Stimulated activated CD8-positive, alpha-beta memory T cell treated with anti-CD3 and anti-CD28 coated beads, Interleukin-4, amount 100 ng/mL, for 48 hours (primary cell): ENCODE data around the gene NFKBIA.
"Not testable (repeated sequence)": the region's sequence is repeated elsewhere in the genome, so short reads cannot be mapped to it uniquely, and the experiment has no call there.

Experiments used
- DNase-seq: peaks from one replicate; pipeline ENCODE4 v3.0.0-alpha.2; 2020

The NFKBIA gene

GRCh38 chr14:35408026-35408425 lies 3.5 kb upstream of the NFKBIA start:
- DNase-seq = no peak

- DNase-seq = no peak
These were observed 2.7 kb upstream of the NFKBIA start for GRCh38 chr14:35407306-35407630.

DNA sequence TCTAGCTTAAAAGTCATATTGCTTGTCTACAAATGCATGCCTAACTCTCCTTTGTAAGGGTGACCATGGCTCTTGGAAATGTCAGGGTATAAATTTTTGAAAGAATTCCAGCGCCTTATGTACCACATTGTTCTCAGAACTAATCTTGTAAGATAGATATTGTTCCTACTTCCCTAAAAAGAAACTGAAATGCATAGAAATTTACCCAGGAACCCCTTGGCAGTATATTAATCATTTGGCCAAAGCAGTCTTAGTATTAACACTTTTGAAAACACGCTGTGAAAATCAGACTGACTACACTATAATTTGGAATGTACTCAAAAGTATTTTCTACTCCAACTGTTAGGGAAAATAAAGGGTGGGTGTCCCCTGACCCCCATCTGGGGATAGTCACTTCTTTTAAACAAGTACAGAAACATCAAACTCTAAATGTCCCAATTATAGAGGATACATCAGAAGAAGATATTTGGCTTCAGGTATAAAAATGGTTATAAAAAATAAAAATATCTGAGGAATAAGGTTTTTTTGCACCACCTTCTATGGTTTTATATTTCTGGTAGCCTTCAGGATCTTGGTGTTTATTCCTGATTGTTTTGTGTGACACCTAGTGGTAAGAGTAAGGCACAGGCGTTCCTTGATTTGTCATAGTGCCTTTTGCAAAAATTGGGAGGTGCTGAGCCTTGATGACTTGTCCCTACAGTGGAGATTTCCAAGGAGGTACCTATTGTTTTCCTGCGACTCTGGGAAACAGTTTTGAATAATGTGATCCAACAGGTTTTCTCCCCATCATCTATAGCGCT lies 2.2 kb upstream of the NFKBIA start:
- DNase-seq = no peak

- DNase-seq = no peak
These were observed 1.5 kb upstream of the NFKBIA start for GRCh38 chr14:35406090-35406489.

GRCh38 chr14:35405304-35405996 lies 901 bp upstream of the NFKBIA start:
- DNase-seq = no peak

DNA sequence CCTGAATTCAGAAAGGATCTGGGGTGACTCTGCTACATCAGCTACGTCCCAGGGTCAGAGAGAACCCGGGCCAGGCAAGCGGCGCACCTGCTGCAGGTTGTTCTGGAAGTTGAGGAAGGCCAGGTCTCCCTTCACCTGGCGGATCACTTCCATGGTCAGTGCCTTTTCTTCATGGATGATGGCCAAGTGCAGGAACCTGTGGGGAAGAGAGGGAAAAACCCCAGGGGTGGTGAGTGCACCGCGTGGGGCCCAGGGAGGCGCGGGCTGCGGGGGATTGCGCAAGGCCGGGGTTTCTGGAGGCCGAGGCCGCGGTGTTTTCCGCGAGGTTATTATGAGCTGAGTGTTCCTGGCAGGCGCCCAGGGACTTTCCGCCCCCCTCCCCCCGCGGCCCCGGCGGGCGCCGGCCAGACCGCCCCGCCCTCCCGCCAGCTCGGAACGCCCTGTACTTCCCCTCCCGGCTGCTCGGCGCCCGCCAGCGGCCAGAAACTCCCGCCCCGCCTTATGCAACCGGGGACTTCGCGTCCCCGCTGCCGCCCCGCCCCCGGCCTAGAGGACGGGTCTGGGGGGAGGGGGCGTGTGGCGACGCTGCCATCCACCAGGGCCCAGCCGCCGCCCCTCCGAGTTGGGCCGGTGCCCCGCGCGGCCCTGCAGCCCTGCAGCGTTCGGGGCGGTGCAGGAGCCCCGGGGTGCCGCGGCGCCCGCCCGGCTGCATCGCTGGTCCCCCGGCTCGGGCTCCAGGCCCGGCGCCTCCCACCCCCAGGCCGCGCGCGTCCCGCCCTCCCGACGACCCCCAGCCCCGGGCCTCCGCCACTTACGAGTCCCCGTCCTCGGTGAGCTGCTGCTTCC lies 723 bp downstream of the NFKBIA start:
- DNase-seq = peak; percentile 98

GRCh38 chr14:35403114-35403602 lies 1.4 kb downstream of the NFKBIA start:
- DNase-seq = peak; percentile 70

- DNase-seq = peak; percentile 53
These were observed 2.0 kb downstream of the NFKBIA start for GRCh38 chr14:35402323-35403113.

DNA sequence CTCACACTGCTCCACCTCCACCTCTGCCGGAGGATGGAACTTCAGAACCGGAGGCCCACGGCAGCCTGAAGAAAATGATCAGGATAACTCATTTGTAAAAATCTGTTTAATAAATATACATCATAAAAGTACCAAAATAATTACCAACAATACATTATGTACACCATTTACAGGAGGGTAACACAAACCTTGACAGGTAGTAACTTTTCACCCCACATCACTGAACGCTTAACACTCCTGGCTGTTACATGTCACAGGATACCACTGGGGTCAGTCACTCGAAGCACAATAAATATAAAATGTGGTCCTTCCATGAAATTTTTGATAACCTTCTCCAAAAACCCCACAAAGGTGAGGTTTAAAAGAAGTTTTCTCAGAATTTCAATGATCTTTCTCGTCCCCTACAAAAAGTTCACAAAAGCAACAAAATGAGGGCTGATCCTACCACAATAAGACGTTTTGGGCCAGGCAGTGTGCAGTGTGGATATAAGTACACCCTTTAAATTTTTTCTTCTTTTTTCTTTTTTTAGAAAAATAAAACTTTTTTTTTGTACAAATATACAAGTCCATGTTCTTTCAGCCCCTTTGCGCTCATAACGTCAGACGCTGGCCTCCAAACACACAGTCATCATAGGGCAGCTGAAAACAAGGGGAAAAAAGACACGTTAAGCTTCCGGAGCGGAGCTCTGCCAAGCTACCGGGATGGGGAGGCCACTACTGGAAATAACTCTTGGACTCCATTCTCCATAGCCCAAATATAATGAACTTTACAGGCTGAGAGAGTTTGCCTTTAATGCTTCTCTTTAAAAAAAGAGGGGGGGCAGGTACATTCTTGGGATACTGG lies 2.9 kb downstream of the NFKBIA start:
- DNase-seq = no peak

DNA sequence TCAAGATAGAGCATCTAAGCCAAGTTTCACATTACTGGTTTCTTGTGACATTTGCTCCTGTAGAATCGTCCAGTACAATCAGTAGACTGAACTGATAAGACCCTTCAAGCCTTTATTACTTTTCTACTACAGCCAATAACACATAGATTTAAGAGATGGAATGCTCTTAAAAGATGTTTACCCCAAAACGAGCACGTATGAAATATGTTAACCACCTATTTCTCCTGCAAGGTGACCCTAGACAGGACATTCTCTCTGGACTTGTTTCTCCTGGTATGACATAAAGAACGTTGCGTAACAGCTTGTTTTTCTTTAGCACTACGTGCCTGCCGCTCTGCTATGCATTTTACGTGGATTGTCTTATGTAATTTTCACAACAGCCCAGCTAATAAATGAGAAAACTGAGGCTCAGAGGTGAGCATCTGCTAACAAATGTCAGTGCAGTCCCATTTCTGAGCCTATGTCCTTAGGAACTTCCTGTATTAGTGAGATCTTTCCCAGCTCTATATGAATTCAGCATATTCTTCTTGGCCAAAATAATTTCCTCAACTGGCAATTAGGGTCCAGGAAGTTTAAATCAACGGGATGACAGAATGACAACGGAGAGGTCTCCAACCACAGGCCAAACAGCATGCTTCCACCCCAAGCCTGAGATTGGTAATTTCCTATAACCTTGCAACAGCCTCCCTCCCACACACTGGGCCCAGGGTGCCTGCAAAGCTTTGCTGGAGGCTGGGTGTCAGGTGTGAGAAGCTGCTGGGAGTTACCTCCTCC lies 3.7 kb downstream of the NFKBIA start:
- peak; percentile 72 for DNase-seq

- peak; percentile 50 for DNase-seq
These were observed 5.2 kb downstream of the NFKBIA start for GRCh38 chr14:35399083-35399937.

DNA sequence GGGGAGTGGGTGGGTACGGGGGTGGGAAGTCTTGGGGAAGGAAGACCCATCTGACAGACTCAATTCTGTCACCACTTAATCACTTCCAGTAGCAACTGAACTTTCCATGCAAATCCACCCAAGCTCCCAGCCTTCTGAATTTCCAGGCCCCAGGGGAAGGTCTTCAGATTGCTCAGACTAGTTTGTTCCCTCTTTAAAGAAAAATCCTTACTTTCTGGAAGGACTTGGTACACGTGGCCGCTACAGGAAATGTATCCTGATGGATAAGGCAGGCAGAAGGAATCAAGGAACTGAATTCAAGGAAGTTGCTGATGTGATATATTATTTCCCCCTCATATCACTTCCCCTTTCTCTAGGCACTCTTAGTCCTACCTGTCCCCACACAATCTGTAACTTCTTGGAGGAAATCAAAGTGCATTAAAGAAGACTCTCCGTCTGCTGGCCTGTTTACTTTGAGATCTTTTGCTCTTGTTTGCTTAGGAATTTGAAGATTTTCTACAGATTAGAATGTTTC lies 6.4 kb downstream of the NFKBIA start:
- DNase-seq = no peak

DNA sequence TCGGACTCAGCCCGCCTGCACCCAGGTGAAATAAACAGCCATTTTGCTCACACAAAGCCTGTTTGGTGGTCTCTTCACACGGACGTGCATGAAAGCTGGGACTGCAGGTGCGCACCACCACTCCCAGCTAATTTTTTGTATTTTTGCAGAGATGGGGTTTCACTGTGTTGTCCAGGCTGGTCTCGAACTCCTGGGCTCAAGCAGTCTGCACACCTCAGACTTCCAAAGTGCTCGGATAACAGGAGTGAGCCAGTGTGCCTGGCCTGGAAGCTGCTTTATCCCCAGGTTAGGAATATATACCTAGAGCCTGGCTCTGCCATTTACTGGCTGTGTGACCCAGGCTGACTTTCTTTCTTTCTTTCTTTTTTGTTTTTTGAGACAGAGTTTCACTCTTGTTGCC lies 7.9 kb downstream of the NFKBIA start:
- not testable (repeated sequence) for DNase-seq

- DNase-seq = no peak
These were observed 9.3 kb downstream of the NFKBIA start for GRCh38 chr14:35395283-35395682.

DNA sequence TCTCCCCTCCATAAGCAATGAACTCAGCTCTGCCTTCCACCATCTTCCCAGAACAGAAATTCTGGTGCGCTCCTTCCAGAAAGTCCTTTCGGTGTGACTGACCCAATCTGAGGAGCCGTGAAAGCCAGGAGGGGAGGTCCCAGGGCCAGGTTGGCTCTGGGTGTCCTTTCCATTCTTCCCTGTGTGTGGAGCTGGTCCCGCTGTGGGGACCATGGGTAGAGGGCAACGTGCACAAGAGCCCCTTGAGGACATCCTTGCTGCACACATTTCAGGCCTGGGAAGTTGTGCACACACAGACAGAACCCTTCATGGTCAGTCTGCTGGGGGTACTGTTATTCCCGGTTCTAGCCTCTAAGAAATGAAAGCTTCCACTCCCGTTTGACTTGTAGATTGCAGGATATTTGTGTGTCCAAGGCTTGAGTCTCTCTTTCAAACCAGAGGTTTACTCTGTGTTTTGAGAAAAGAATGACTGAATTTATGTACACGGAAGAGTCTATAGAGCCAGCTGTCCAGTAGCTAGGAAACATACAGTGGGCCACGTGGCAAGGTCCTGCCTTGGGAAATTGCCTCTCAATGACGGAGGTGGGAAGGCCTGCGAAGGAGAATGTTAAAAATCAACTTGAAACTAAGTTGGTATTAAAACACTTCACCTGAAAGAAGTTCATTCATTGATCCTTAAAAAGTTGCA lies 10.1 kb downstream of the NFKBIA start:
- DNase-seq = no peak

DNA sequence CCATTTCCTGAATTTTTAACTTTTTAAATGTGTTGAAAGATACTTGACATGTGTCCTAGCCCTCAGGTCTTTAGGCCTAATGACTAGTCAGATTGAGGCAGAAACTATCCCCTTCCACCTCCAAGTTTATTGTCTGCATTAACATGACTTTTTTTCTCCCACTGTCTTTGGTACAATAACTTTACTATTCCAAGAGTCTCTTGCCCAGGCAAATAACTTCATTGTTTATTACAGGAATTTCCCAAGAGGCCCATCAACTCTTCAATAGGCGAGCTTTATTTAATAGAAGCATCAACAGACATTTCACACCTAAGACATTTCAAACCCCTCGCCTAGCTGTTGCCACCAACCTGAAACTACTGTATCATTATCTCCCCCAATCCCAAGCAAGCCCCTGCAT lies 10.7 kb downstream of the NFKBIA start:
- DNase-seq = no peak

DNA sequence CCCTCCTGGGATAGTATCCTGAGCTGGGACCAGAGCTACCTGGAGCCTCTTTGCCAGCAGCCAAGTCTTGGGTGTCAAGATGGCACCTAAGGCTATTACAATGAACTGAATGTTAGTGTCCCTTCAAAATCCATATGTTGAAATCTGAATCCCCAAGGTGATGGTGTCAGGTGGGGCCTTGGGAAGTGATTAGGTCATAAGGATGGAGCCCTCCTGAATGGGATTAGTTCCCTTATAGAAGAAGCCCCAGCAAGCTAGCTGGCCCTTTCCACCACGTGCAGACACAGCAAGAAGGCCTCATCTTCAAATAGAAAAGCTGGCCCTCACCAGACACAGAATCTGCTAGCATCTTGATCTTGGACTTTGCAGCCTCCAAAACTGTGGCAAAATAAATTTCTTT lies 12.4 kb downstream of the NFKBIA start:
- no peak for DNase-seq

DNA sequence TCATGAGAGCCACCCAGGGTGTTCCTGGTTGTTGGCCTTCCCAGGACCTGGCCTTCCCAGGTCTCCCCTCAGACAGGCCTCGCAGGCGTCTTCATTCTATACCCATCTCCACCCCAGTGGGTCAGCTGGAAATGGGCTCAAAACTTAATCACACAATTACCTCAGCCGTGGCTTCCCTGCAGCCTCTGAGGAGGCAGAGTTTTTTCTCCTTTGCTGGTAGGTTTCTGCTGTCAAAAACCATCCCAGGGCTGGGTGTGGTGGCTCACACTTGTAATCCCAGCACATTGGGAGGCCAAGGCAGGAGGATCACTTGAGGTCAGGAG lies 13.2 kb downstream of the NFKBIA start:
- no peak for DNase-seq
